PC-3 (cell line): ENCODE data around the gene EXD2. TPM values are rescaled to one million over a fixed set of nuclear protein-coding genes. Genes with fewer than 3 reads are reported as not detected.

Experiments used
- ATAC-seq: fragments of 200-7000 bp; cut with Tn5 transposase; 2 replicates; pipeline ENCODE4 v1.9.1; 2020; ENCODE audit warnings: mild to moderate bottlenecking, moderate library complexity
- BruUV-seq: library from RNA; stranded (reverse); fragments of 400-500 nt; replicated peaks from 2 replicates; lab custom pipeline; 2021; lab: Mats Ljungman, UMichigan
- CTCF ChIA-PET: fragments of 300-600 bp; sonication (Branson Sonifier 250); formaldehyde crosslinking; loops from one replicate; lab custom pipeline; 2022; ENCODE audit warnings: antibody characterized with exemption; lab: Charles Lee
- POLR2A ChIA-PET: fragments of 300-600 bp; sonication (Branson Sonifier 250); formaldehyde crosslinking; loops from one replicate; lab custom pipeline; 2022; ENCODE audit warnings: antibody characterized with exemption; ENCODE audit not compliant: unreplicated experiment; lab: Charles Lee
- DNase-seq: peaks from one replicate; pipeline ENCODE4 v3.0.0-alpha.2; 2015
- H2AFZ ChIP-seq: fragments of 300-600 bp; sonication (generic); 2 replicates; pipeline ENCODE4 v1.6.0; 2016; ENCODE audit warnings: antibody characterized with exemption, low read length
- H3F3A ChIP-seq: fragments of 300-600 bp; sonication (generic); one replicate; pipeline ENCODE4 v1.6.0; 2017; ENCODE audit warnings: antibody characterized with exemption, low read length, control low read depth, mild to moderate bottlenecking; ENCODE audit not compliant: unreplicated experiment
- H3K27ac ChIP-seq: fragments of 300-600 bp; sonication (generic); 2 replicates; pipeline ENCODE4 v1.5.1; 2016; ENCODE audit warnings: mild to moderate bottlenecking, low read length
- H3K27me3 ChIP-seq: fragments of 300-600 bp; sonication (generic); 2 replicates; pipeline ENCODE4 v1.6.1; 2016; ENCODE audit warnings: low read length, mixed read lengths
- H3K36me3 ChIP-seq: fragments of 300-600 bp; sonication (generic); 2 replicates; pipeline ENCODE4 v1.6.1; 2016; ENCODE audit warnings: low read depth, mixed run types, low read length, mixed read lengths
- H3K4me1 ChIP-seq: fragments of 300-600 bp; sonication (generic); 2 replicates; pipeline ENCODE4 v1.5.1; 2016; ENCODE audit warnings: low read length; ENCODE audit not compliant: insufficient read depth
- H3K4me2 ChIP-seq: fragments of 300-600 bp; sonication (generic); 2 replicates; pipeline ENCODE4 v1.6.0; 2016; ENCODE audit warnings: low read length
- H3K4me3 ChIP-seq: fragments of 300-600 bp; sonication (generic); 2 replicates; pipeline ENCODE4 v1.5.1; 2016; ENCODE audit warnings: mild to moderate bottlenecking, low read length, mixed read lengths
- H3K79me2 ChIP-seq: fragments of 300-600 bp; sonication (generic); 2 replicates; pipeline ENCODE4 v1.6.1; 2017; ENCODE audit warnings: low read length, mixed read lengths
- H3K9ac ChIP-seq: fragments of 300-600 bp; sonication (generic); 2 replicates; pipeline ENCODE4 v1.6.0; 2016; ENCODE audit warnings: mild to moderate bottlenecking, low read length
- H3K9me2 ChIP-seq: fragments of 300-600 bp; sonication (generic); replicated peaks from 2 replicates; pipeline ENCODE4 v1.6.1; 2016; ENCODE audit warnings: mixed run types, low read length, mixed read lengths
- H3K9me3 ChIP-seq: fragments of 300-600 bp; sonication (generic); 2 replicates; pipeline ENCODE4 v1.6.1; 2016; ENCODE audit warnings: low read length, mixed read lengths
- H4K20me1 ChIP-seq: fragments of 300-600 bp; sonication (generic); 2 replicates; pipeline ENCODE4 v1.6.1; 2016; ENCODE audit warnings: low read length, mixed read lengths
- EZH2 ChIP-seq: fragments of 300-600 bp; sonication (generic); IDR thresholded peaks from one replicate; pipeline ENCODE4 v1.6.1; 2017; ENCODE audit warnings: antibody characterized with exemption, mild to moderate bottlenecking, low read length; ENCODE audit not compliant: unreplicated experiment
- EZH2phosphoT487 ChIP-seq: fragments of 300-600 bp; sonication (generic); IDR thresholded peaks from 2 replicates; pipeline ENCODE4 v1.6.1; 2018; ENCODE audit warnings: mild to moderate bottlenecking, antibody characterized with exemption, low read length, borderline replicate concordance
- intact Hi-C: fragments of 100-400 bp; cut with micrococcal nuclease; formaldehyde crosslinking; loops from 2 replicates; pipeline ENCODE4 v1.9.0; 2023
- total RNA-seq: library from RNA; depleted of rRNA; stranded (reverse); fragments of >200 nt; gene quantifications from 2 replicates; pipeline ENCODE4 v1.2.3, GENCODE V29; 2014
- TF ChIP-seq, protein P1 (sequence below): fragments of 300-600 bp; sonication (generic); conservative IDR thresholded peaks from 2 replicates; pipeline ENCODE4 v1.5.1; 2017; ENCODE audit warnings: antibody characterized with exemption, low read depth, mild to moderate bottlenecking, low read length

The EXD2 gene
- total RNA-seq, 1 experiment from 2014 or later, result 19.9 TPM

DNA sequence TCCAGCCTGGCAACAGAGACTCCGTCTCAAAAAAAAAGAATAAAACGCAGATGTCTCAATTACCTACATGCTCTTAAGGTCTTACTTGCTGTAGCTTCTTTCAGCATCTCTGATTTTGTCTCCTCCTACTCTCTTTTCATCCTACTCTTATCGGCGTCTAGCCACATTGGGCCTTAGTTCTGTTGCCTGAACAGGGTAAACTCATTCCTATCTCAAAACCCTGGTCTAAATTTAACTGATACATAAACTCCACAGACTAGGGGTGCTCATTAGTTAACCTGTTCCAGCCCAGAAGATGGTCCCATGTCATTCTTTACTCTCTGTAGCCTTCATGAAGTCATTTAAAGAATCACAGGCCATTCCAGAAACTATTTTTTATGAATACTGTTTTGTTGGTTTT is 33.6 kb downstream of the EXD2 start:
- H3F3A ChIP-seq, result no peaks in the 10 kb centered on the region
- H3K9me3 ChIP-seq, result no peaks in the 10 kb centered on the region
- H4K20me1 ChIP-seq, result no peaks in the 10 kb centered on the region
- no peak overlapping the region for H3K9ac ChIP-seq
- no TSS peak for BruUV-seq
- ChIA-PET POLR2A (no interaction called here), CTCF (no interaction called here)
- H3K36me3 ChIP-seq, result no peaks in the 10 kb centered on the region
- H3K9me2 ChIP-seq, result no peaks in the 10 kb centered on the region
- H3K4me1 ChIP-seq, result no peaks in the 10 kb centered on the region
- intact Hi-C loops, result no loop called here
- no peak overlapping the region for H3K4me2 ChIP-seq
- no peaks in the 10 kb centered on the region for H3K27me3 ChIP-seq
- H3K79me2 ChIP-seq, result no peaks in the 10 kb centered on the region
- no peak for ATAC-seq
- no peak overlapping the region for H3K27ac ChIP-seq
- H2AFZ ChIP-seq, result no peak overlapping the region
- H3K4me3 ChIP-seq, result no peak overlapping the region
- TF ChIP-seq EZH2phosphoT487 (no peak), EZH2 (no peak)
- TF ChIP-seq, protein P1, sequence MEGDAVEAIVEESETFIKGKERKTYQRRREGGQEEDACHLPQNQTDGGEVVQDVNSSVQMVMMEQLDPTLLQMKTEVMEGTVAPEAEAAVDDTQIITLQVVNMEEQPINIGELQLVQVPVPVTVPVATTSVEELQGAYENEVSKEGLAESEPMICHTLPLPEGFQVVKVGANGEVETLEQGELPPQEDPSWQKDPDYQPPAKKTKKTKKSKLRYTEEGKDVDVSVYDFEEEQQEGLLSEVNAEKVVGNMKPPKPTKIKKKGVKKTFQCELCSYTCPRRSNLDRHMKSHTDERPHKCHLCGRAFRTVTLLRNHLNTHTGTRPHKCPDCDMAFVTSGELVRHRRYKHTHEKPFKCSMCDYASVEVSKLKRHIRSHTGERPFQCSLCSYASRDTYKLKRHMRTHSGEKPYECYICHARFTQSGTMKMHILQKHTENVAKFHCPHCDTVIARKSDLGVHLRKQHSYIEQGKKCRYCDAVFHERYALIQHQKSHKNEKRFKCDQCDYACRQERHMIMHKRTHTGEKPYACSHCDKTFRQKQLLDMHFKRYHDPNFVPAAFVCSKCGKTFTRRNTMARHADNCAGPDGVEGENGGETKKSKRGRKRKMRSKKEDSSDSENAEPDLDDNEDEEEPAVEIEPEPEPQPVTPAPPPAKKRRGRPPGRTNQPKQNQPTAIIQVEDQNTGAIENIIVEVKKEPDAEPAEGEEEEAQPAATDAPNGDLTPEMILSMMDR, result no peak
- DNase-seq, result no peak

- Histone ChIP-seq H3K36me3 (no peaks in the 10 kb centered on the region), H3K4me3 (no peak overlapping the region), H2AFZ (no peak overlapping the region), H3F3A (no peaks in the 10 kb centered on the region), H3K27me3 (no peaks in the 10 kb centered on the region), H3K4me2 (no peak overlapping the region), H3K9ac (no peak overlapping the region), H3K79me2 (no peaks in the 10 kb centered on the region), H3K9me2 (no peaks in the 10 kb centered on the region), H3K27ac (no peak overlapping the region), H4K20me1 (no peaks in the 10 kb centered on the region), H3K4me1 (no peaks in the 10 kb centered on the region), H3K9me3 (no peaks in the 10 kb centered on the region)
- intact Hi-C loops, result no loop called here
- BruUV-seq, result no TSS peak
- ChIA-PET CTCF (no interaction called here), POLR2A (no interaction called here)
- ATAC-seq (no peak), DNase-seq (no peak)
- TF ChIP-seq EZH2phosphoT487, result no peak
- TF ChIP-seq, protein P1, result no peak
- no peak for TF ChIP-seq EZH2
Observed at GRCh38 chr14:69226178-69226577, 34.9 kb downstream of the EXD2 start.

- POLR2A ChIA-PET, result no interaction called here
- Histone ChIP-seq H3K36me3 (no peaks in the 10 kb centered on the region), H3K4me1 (no peaks in the 10 kb centered on the region), H2AFZ (no peak overlapping the region), H4K20me1 (no peaks in the 10 kb centered on the region), H3K27me3 (no peaks in the 10 kb centered on the region), H3K4me2 (no peak overlapping the region), H3K9me3 (no peaks in the 10 kb centered on the region), H3K9me2 (no peaks in the 10 kb centered on the region), H3K79me2 (no peaks in the 10 kb centered on the region), H3K4me3 (no peak overlapping the region), H3K27ac (no peak overlapping the region), H3K9ac (no peak overlapping the region), H3F3A (no peaks in the 10 kb centered on the region)
- BruUV-seq, result no TSS peak
- intact Hi-C loops, result no loop called here
- no peak for ATAC-seq
- DNase-seq, result no peak
- CTCF ChIA-PET, result no interaction called here
- TF ChIP-seq, protein P1, result no peak
- TF ChIP-seq EZH2 (no peak), EZH2phosphoT487 (no peak)
Observed at GRCh38 chr14:69226736-69227135, 35.4 kb downstream of the EXD2 start.
